Heart right ventricle (tissue), 16 donors: ENCODE measurements around the gene NMT1. TPM values are rescaled to one million over a fixed set of nuclear protein-coding genes. Genes with fewer than 3 reads are reported as not detected.
A peak's percentile ranks its signal among the peaks of the same experiment; 100 is the strongest.

Experiments
- ATAC-seq, 8 donors: fragments of 200-7000 bp; cut with Tn5 transposase; one replicate each; pipeline ENCODE4 v1.9.1; 2020; ENCODE audit warnings: mild to moderate bottlenecking in 8 of 8, moderate library complexity in 8 of 8, moderate number of reproducible peaks in 1 of 8
- DNase-seq, 2 donors: peaks; one replicate each; pipeline ENCODE4 v3.0.0-alpha.2; 2020
- H3K27ac ChIP-seq, 10 donors: fragments of 200-600 bp; sonication (generic) in 2 of 10; one replicate each; pipeline versions ENCODE4 v1.5.0 to v1.8.0; 2020 to 2022; ENCODE audit warnings: mild to moderate bottlenecking in 3 of 10
- H3K27me3 ChIP-seq, 7 donors: fragments of 200-600 bp; one replicate each; pipeline ENCODE4 v1.8.0; 2021 to 2022; ENCODE audit warnings: mild to moderate bottlenecking in 2 of 7
- H3K36me3 ChIP-seq, 9 donors: fragments of 200-600 bp; sonication (generic) in 1 of 9; one replicate each; pipeline versions ENCODE4 v1.5.0 to v1.8.0; 2020 to 2022; ENCODE audit warnings: mild to moderate bottlenecking in 2 of 9
- H3K4me1 ChIP-seq, 9 donors: fragments of 200-600 bp; sonication (generic) in 1 of 9; one replicate each; pipeline versions ENCODE4 v1.5.0 to v1.8.0; 2020 to 2022; ENCODE audit warnings: mild to moderate bottlenecking in 4 of 9
- H3K4me3 ChIP-seq, 10 donors: fragments of 200-600 bp; sonication (generic) in 2 of 10; one replicate each; pipeline versions ENCODE4 v1.5.0 to v1.8.0; 2020 to 2022; ENCODE audit warnings: mild to moderate bottlenecking in 7 of 10, moderate library complexity in 2 of 10
- H3K9me3 ChIP-seq, 11 donors: fragments of 200-600 bp in 10 of 11; sonication (generic) in 2 of 11; one replicate each; pipeline versions ENCODE4 v1.5.0 to v1.8.0; 2013 to 2022; ENCODE audit warnings: mild to moderate bottlenecking in 2 of 11, control low read depth in 1 of 11, moderate library complexity in 1 of 11
- WGBS, 2 donors: extraction: QIAGEN DNeasy Blood & Tissue Kit; methylation state at CpG; one replicate each; pipeline ENCODE4 v1.1.7; 2013; ENCODE audit warnings: inconsistent platforms in 1 of 2; 5-methylcytosine and 5-hydroxymethylcytosine counted together
- intact Hi-C, 10 donors: fragments of 100-400 bp; cut with DNase I; formaldehyde crosslinking; loops; one replicate each; pipeline versions ENCODE4 v1.11.1 to v1.14.2; 2022
- polyA plus RNA-seq, 2 donors: library from polyadenylated mRNA; stranded (reverse); fragments of 200-250 nt; gene quantifications; one replicate each; pipeline ENCODE4 v1.2.3, GENCODE V29; 2013
- total RNA-seq, 10 donors: library from RNA; stranded (reverse); fragmentation: NEBNext Ultra II Directional in 3 of 10; extraction: Animal tissue kit (Norgen Biotek cat#: 25700) in 3 of 10; gene quantifications; one replicate each; pipeline versions ENCODE4 v1.2.1 to v1.2.4, GENCODE V29; 2021 to 2023
- TF ChIP-seq, protein P1 (sequence below), 9 donors: fragments of 200-600 bp; sonication (generic) in 2 of 9; IDR thresholded peaks; one replicate each; pipeline versions ENCODE4 v1.5.0 to v1.8.0; 2021 to 2022; ENCODE audit warnings: antibody characterized with exemption in 9 of 9, mild to moderate bottlenecking in 5 of 9, moderate library complexity in 1 of 9
- donor health status: Arrhythmogenic right ventricular cardiomyopathy.
- donor health status: ischemic (EF 13 %, LVEDD 7.1; RV severe dilation, severe dysfunction).
- donor health status: healthy with polysubstance abuse.
- donor health status: DM: no; HTN: yes; CAD: no.
- donor health status: DM: no; HTN: no; CAD: no.
- donor health status: ischemic (EF 25% LVEDD 6.9; RV normal size, moderate dysfunction).
- donor health status: ischemic (EF 25% LVEDD 5.7; RV mildly dilated, moderate dysfunction).
- donor health status: healthy.
- donor health status: DM: yes; HTN: yes; CAD: no.
- donor health status: Ischemic cardiomyopathy.
- donor health status: ischemic (EF 35%, LVEDD 5.7; RV mildly dilated, moderate dysfunction).
- donor health status: nonischemic (EF 11% LVEDD 7.7; RV severe dilation, severe dysfunction).
- donor health status: DM: yes; HTN: yes; CAD: no.
- donor health status: PGD.
- donor health status: ischemic (EF 29% LVEDD 5.4; RV normal size, mild dysfunction).
- donor health status: nonischemic (EF 23%, LVEDD 6.1; RV moderate dilation, normal function).

The NMT1 gene
- total and polyA plus RNA-seq, 12 donors, result 40.9 to 110 (median 72.6) TPM

- Histone ChIP-seq H3K27me3 (peaks cover 0 to 39% (median 0%) of the 10 kb centered on the region in 7 donors), H3K4me3 (no peak overlapping the region), H3K9me3 (no peaks in the 10 kb centered on the region), H3K36me3 (peaks cover 0 to 21% (median 5%) of the 10 kb centered on the region in 9 donors), H3K4me1 (peaks cover 13 to 46% (median 38%) of the 10 kb centered on the region in 9 donors), H3K27ac (peak overlapping the region in 2 of 10 donors; percentile 71 to 72)
- intact Hi-C loops, result loop anchor here in 7 of 10 donors (1.0 to 10.0 kb wide), 8 partner anchors 72 to 250 kb away; a partner anchor contains a TSS
- no peak for ATAC-seq
- 89% methylated on average over 13 of the region's 13 CpGs for WGBS, 2 donors
- TF ChIP-seq, protein P1, sequence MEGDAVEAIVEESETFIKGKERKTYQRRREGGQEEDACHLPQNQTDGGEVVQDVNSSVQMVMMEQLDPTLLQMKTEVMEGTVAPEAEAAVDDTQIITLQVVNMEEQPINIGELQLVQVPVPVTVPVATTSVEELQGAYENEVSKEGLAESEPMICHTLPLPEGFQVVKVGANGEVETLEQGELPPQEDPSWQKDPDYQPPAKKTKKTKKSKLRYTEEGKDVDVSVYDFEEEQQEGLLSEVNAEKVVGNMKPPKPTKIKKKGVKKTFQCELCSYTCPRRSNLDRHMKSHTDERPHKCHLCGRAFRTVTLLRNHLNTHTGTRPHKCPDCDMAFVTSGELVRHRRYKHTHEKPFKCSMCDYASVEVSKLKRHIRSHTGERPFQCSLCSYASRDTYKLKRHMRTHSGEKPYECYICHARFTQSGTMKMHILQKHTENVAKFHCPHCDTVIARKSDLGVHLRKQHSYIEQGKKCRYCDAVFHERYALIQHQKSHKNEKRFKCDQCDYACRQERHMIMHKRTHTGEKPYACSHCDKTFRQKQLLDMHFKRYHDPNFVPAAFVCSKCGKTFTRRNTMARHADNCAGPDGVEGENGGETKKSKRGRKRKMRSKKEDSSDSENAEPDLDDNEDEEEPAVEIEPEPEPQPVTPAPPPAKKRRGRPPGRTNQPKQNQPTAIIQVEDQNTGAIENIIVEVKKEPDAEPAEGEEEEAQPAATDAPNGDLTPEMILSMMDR (IDR thresholded peaks at IDR 0.05), result no peak
- no peak for DNase-seq
Observed at GRCh38 chr17:45022655-45023339, 38.3 kb upstream of the NMT1 start.

GRCh38 chr17:45029096-45029495, 32.0 kb upstream of the NMT1 start:
- H3K27me3 ChIP-seq, result no peaks in the 10 kb centered on the region
- WGBS, 2 donors, result 89 to 93% methylated on average over 7 of the region's 7 CpGs
- H3K36me3 ChIP-seq, result peaks cover 0 to 82% (median 31%) of the 10 kb centered on the region in 9 donors
- no peaks in the 10 kb centered on the region for H3K9me3 ChIP-seq
- peaks cover 0 to 5% (median 0%) of the 10 kb centered on the region in 9 donors for H3K4me1 ChIP-seq
- no peak overlapping the region for H3K27ac ChIP-seq
- DNase-seq (no peak), ATAC-seq (no peak)
- TF ChIP-seq, protein P1 (IDR thresholded peaks at IDR 0.05), result no peak
- intact Hi-C loops, result loop anchor here in 2 of 10 donors (10.0 kb wide), 2 partner anchors 66 to 254 kb away; no protein-coding TSS in a partner anchor
- H3K4me3 ChIP-seq, result no peak overlapping the region

GRCh38 chr17:45029758-45030423, 31.2 kb upstream of the NMT1 start:
- no peaks in the 10 kb centered on the region for H3K27me3 ChIP-seq
- DNase-seq (no peak), ATAC-seq (no peak)
- H3K36me3 ChIP-seq, result peaks cover 0 to 83% (median 36%) of the 10 kb centered on the region in 9 donors
- TF ChIP-seq, protein P1 (IDR thresholded peaks at IDR 0.05), result no peak
- H3K4me3 ChIP-seq, result no peak overlapping the region
- no peaks in the 10 kb centered on the region for H3K9me3 ChIP-seq
- H3K27ac ChIP-seq, result no peak overlapping the region
- 89% methylated on average over 17 of the region's 17 CpGs for WGBS, 2 donors
- H3K4me1 ChIP-seq, result peaks cover 0 to 5% (median 0%) of the 10 kb centered on the region in 9 donors
- intact Hi-C loops, result loop anchor here in 2 of 10 donors (10.0 kb wide), 2 partner anchors 65 to 255 kb away; no protein-coding TSS in a partner anchor

DNA sequence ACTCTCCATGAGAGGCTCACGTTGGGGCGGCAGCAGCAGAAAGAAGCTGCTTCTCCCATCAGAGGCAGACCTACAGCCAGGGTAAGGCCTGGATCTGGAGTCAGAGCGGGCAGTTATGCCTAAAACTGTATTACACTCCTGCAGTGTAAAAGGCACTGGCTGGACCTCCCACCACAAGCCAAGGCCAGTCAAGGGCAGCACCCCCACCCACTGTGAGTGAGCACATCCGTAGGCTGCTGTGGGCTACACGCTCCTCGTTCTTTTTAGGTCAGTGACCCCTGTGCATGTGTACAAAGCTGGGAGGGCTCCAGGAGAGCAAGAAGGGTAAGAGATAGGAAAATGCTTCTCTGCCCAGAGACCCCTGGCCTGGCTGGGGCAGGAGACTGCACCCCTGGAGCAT, 30.4 kb upstream of the NMT1 start:
- ATAC-seq (no peak), DNase-seq (no peak)
- H3K9me3 ChIP-seq, result no peaks in the 10 kb centered on the region
- H3K4me1 ChIP-seq, result peaks cover 0 to 5% (median 0%) of the 10 kb centered on the region in 9 donors
- intact Hi-C loops, result no loop called here
- H3K27ac ChIP-seq, result no peak overlapping the region
- TF ChIP-seq, protein P1 (IDR thresholded peaks at IDR 0.05), result no peak
- no peaks in the 10 kb centered on the region for H3K27me3 ChIP-seq
- WGBS, 2 donors, result 82 to 83% methylated on average over 6 of the region's 6 CpGs
- H3K4me3 ChIP-seq, result no peak overlapping the region
- peaks cover 0 to 91% (median 36%) of the 10 kb centered on the region in 9 donors for H3K36me3 ChIP-seq
